GM18873 (cell line): ENCODE data around the gene KRTAP6-2.

Source experiments
- ATAC-seq: cut with Tn5 transposase; IDR thresholded peaks from one replicate; pipeline ENCODE4 v1.9.1; 2021; ENCODE audit warnings: mild to moderate bottlenecking, moderate library complexity, moderate number of reproducible peaks; ENCODE audit not compliant: unreplicated experiment, low FRiP score

KRTAP6-2 gene

GRCh38 chr21:30598802-30599201 is at the start of gene KRTAP6-2:
TSS of gene KRTAP6-2 (minus strand) at chr21:30598902. CDS start at chr21:30598874, 28 bp downstream.
- ATAC-seq: no peak

- no peak for ATAC-seq
Observed at GRCh38 chr21:30646904-30647414, 48.3 kb upstream of the KRTAP6-2 start.

GRCh38 chr21:30642564-30642963 is 43.9 kb upstream of the KRTAP6-2 start, which contains the start of gene KRTAP20-3:
TSS of gene KRTAP20-3 (plus strand) at chr21:30642864.
- no peak for ATAC-seq

- ATAC-seq: no peak
Observed at GRCh38 chr21:30638686-30639085, 40.0 kb upstream of the KRTAP6-2 start.

GRCh38 chr21:30634906-30635305 is 36.2 kb upstream of the KRTAP6-2 start, which contains the start of gene KRTAP20-2:
TSS of gene KRTAP20-2 (plus strand) at chr21:30635206. CDS start at chr21:30635264, 58 bp downstream.
- ATAC-seq: no peak

GRCh38 chr21:30629200-30629599 is 30.5 kb upstream of the KRTAP6-2 start:
- no peak for ATAC-seq

DNA sequence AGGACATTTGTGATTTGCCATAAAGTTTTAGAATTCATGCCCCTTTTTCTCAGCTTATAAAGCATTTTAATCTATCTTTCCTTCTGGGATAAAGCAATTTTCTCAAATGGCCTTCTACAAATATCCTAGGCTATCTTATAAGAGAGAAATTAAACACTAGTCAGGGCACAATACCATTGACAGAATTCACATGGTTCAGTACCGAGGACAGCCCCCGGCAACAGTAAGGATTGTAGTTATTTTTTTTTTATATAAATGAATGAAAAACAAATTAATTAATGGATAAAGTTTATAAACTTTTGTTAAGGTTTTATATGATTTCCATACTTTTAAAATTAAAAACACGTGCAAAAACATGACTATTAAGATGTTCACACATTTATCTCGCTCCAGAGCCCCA is 29.4 kb upstream of the KRTAP6-2 start:
- ATAC-seq: no peak

GRCh38 chr21:30625449-30626165 is 26.9 kb upstream of the KRTAP6-2 start:
- no peak for ATAC-seq

DNA sequence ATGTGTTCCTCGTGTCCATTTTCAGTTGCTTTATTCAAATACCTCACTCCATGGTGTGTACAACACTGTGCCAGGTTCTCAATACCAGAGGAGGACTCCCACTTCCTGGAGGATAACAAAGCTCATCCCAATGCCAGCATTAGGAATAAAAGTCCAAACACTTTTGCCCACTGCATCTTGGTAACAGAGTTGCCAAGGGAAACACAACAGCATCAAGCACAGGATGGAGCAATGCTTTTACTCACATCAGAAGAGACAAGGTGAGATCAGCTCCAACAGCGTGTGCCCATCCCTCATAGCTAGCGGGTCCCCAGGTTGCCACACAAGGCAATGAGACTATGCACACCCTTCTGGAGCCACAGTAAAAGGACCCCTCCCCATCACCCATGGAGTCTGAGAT is 24.7 kb upstream of the KRTAP6-2 start:
- ATAC-seq: no peak

- ATAC-seq: no peak
Observed at GRCh38 chr21:30620522-30620921, 21.8 kb upstream of the KRTAP6-2 start, which contains the start of gene KRTAP20-4. TSS of gene KRTAP20-4 (plus strand) at chr21:30620627.

- no peak for ATAC-seq
Observed at GRCh38 chr21:30620080-30620479, 21.4 kb upstream of the KRTAP6-2 start.

- ATAC-seq: no peak
Observed at GRCh38 chr21:30616125-30616524, 17.4 kb upstream of the KRTAP6-2 start, which contains the start of gene KRTAP20-1. TSS of gene KRTAP20-1 (plus strand) at chr21:30616425. CDS start at chr21:30616455, 30 bp downstream.

GRCh38 chr21:30615199-30615598 is 16.5 kb upstream of the KRTAP6-2 start:
- no peak for ATAC-seq

DNA sequence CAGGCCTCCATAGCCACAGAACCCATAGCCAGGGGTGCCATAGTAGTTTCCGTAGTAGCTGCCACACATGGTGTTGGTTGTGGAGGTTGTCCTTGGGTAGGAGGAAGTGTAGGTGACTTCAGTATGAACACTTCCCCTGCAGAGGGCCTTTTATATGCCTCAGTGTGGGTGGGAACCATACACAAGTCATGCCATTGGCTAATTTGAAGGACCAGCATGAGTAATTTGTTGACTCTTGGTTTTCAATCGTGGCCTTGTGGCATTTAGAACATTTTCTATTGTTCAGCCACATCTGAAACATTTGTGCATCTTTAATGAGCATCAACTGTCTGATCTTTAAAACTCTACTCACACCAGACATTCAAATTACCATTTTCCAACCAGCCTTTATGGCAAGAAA is 15.1 kb upstream of the KRTAP6-2 start, which contains the start of gene KRTAP6-1:
TSS of gene KRTAP6-1 (minus strand) at position 95 of the 400 bp plus-strand sequence. CDS start at position 69, 26 bp downstream.
- ATAC-seq: no peak

DNA sequence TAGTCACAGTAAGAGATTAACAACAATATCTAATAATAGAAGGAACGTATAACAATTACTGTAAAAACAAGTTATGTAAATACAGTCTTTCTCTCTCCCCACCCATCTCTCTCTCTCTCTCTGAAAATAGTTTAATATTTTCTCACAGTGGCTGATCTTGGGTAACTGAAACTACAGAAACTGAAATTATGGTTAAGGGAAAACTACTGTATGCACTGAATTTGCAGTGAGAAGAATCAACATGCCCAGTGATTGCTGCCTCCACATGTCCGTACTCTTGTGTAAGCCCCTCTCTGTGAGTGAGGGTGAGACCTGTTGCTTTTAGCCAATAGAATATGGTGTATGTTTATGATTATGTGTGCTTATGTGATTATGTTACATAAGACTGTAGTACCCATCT is 13.4 kb upstream of the KRTAP6-2 start:
- ATAC-seq: no peak

DNA sequence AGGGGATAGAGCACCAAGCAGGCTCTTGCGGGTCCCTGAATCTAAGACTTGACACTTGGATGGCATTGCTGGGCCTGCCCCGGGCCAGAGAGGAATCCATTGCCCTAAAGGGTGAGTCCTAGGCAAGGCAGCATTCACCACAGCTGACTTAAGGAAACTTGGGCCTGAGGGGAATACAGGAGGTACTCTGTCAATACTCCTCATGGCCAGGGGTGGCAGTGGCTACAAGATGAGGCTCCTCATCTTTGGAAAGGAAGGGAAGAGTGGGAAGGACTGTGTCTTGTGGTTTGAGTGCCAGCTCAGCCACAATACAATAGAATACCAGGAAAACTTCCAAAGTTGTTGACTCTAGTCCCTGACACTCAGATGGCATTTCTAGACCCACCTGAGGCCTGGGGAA is 7.3 kb upstream of the KRTAP6-2 start:
- ATAC-seq: no peak

- ATAC-seq: no peak
Observed at GRCh38 chr21:30600787-30601186, 2.1 kb upstream of the KRTAP6-2 start, which contains the start of gene KRTAP22-1. TSS of gene KRTAP22-1 (plus strand) at chr21:30601087.

- ATAC-seq: no peak
Observed at GRCh38 chr21:30592140-30592539, 6.6 kb downstream of the KRTAP6-2 start, which contains the start of gene KRTAP6-3. TSS of gene KRTAP6-3 (plus strand) at chr21:30592440. CDS start at chr21:30592446, 6 bp downstream.

DNA sequence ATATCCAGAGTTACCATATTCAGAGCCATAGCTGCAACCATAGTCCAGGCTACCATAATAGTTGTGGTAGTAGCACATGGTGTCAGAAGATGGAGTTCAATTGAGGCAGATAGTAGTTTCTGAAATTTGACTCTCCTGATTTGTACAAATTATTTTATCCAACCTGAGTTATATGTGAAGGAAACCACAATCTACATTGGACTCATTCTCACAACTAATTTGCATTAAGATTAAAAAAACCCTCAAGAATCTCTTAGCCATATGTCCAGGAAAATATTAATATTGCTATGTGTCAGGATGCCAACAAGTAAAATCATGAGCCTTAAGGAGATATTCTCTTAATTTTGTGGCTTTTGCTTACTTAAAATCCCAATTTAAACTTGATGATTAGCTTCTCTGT is 8.4 kb downstream of the KRTAP6-2 start, which contains the start of gene KRTAP22-2:
TSS of gene KRTAP22-2 (minus strand) at position 101 of the 400 bp plus-strand sequence.
- no peak for ATAC-seq

GRCh38 chr21:30582870-30583269 is 15.8 kb downstream of the KRTAP6-2 start:
- no peak for ATAC-seq

DNA sequence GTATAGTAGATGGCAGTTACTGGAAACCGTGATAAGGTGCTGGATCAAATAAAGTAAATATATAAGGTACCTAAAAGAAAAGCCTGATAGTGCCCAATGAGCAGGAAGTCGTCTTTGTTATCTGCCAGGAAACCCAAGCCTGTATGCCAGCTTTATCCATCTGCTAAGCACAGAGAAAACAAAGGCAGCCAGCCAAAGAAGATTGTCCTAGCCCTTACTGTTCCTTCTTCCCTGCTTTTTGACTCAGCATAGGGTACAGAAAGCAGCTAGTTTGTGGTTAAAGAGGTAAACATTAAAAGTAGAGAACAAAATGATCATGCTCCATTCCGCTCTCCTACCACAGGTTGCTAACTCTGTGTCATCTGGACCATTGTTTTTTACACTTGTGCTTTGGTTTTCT is 18.6 kb downstream of the KRTAP6-2 start:
- ATAC-seq: no peak
